ENCODE data around the gene GADD45GIP1. TPM values are rescaled to one million over a fixed set of nuclear protein-coding genes. Genes with fewer than 3 reads are reported as not detected.

Gene GADD45GIP1
- total RNA-seq, 2 experiments from 2014 or later: 31.1 to 36.3 TPM

- H3K27ac Mint-ChIP-seq: peak overlapping the region; percentile 70
- DNase-seq (no peak), ATAC-seq (no peak)
- intact Hi-C loops (cut with DNase I, micrococcal nuclease): loop anchor here (5.0 to 10.0 kb wide), 3 partner anchors 226 to 1567 kb away; partner anchors contain the start of genes DNAJB1 (in 1 of the 2), TNPO2 (in 1 of the 2), ZNF490 (in 1 of the 2) and ZNF791 (in 1 of the 2)
- H3K4me1 Mint-ChIP-seq: peaks cover 41% of the 10 kb centered on the region
- peak overlapping the region; percentile 88 for H3K4me3 Mint-ChIP-seq
- CTCF ChIA-PET: interaction anchor here (0.6 to 1.1 kb wide), 2 partner anchors 17 to 103 kb away, joined by 4 to 5 read pairs; no protein-coding TSS in a partner anchor
- POLR2A ChIA-PET: interaction anchor here (0.5 kb wide), 1 partner anchor 17 kb away, joined by 3 read pairs; no protein-coding TSS in a partner anchor
- no peaks in the 10 kb centered on the region for H3K27me3 Mint-ChIP-seq
- H3K9me3 Mint-ChIP-seq (ENCODE audit: low read depth): no peaks in the 10 kb centered on the region
- H3K36me3 Mint-ChIP-seq (ENCODE audit: low read depth): peaks cover 80% of the 10 kb centered on the region
Observed at GRCh38 chr19:12947702-12948611, 9.1 kb downstream of the GADD45GIP1 start.

GRCh38 chr19:12946731-12947496 is 10.1 kb downstream of the GADD45GIP1 start:
- Mint-ChIP-seq H3K4me1 (peaks cover 48% of the 10 kb centered on the region), H3K36me3 (ENCODE audit: low read depth) (peaks cover 84% of the 10 kb centered on the region)
- no peak for ATAC-seq

GRCh38 chr19:12946092-12946721 is 10.8 kb downstream of the GADD45GIP1 start:
- H3K4me1 Mint-ChIP-seq: peaks cover 50% of the 10 kb centered on the region
- ATAC-seq (peak; percentile 58), DNase-seq (peak; percentile 73)
- peak overlapping the region; percentile 93 for H3K27ac Mint-ChIP-seq
- peaks cover 85% of the 10 kb centered on the region for H3K36me3 Mint-ChIP-seq (ENCODE audit: low read depth)
- ChIA-PET CTCF (interaction anchor here (0.6 kb wide), 2 partner anchors 18 to 1464 kb away, joined by 4 read pairs; no protein-coding TSS in a partner anchor), POLR2A (interaction anchor here (0.6 to 1.1 kb wide), 3 partner anchors 8 to 213 kb away, joined by 3 read pairs; no protein-coding TSS in a partner anchor)
- H3K27me3 Mint-ChIP-seq: no peaks in the 10 kb centered on the region
- intact Hi-C loops (cut with DNase I, micrococcal nuclease): loop anchor here (1.0 to 10.0 kb wide), 4 partner anchors 61 to 1569 kb away; partner anchors contain the start of genes DNAJB1 (in 1 of the 2), TNPO2 (in 1 of the 2), ZNF490 (in 1 of the 2) and ZNF791 (in 1 of the 2)
- H3K4me3 Mint-ChIP-seq: peak overlapping the region; percentile 88
- no peaks in the 10 kb centered on the region for H3K9me3 Mint-ChIP-seq (ENCODE audit: low read depth)

More at GRCh38 chr19:12946731-12947496, 10.1 kb downstream of the GADD45GIP1 start:
- peak overlapping the region; percentile 88 for H3K4me3 Mint-ChIP-seq
- POLR2A ChIA-PET: interaction anchor here (0.6 to 1.1 kb wide), 2 partner anchors 8 to 27 kb away, joined by 3 read pairs; no protein-coding TSS in a partner anchor
- H3K27me3 Mint-ChIP-seq: no peaks in the 10 kb centered on the region
- DNase-seq: no peak
- peak overlapping the region; percentile 93 for H3K27ac Mint-ChIP-seq
- CTCF ChIA-PET: interaction anchor here (0.6 to 1.1 kb wide), 2 partner anchors 18 to 102 kb away, joined by 4 to 5 read pairs; no protein-coding TSS in a partner anchor
- intact Hi-C loops (cut with DNase I, micrococcal nuclease): loop anchor here (1.0 to 10.0 kb wide), 4 partner anchors 62 to 1568 kb away; partner anchors contain the start of genes DNAJB1 (in 1 of the 2), TNPO2 (in 1 of the 2), ZNF490 (in 1 of the 2) and ZNF791 (in 1 of the 2)
- H3K9me3 Mint-ChIP-seq (ENCODE audit: low read depth): no peaks in the 10 kb centered on the region

GRCh38 chr19:12945479-12946091 is 11.4 kb downstream of the GADD45GIP1 start, which contains the start of gene RAD23A:
RAD23A (plus strand) TSS chr19:12945862; CDS start chr19:12945949, 87 bp downstream.
- Mint-ChIP-seq H3K4me3 (peak within 1 kb of the TSS; percentile 88), H3K27me3 (no peaks in the 10 kb centered on the region), H3K27ac (peak within 1 kb of the TSS; percentile 97), H3K9me3 (ENCODE audit: low read depth) (no peaks in the 10 kb centered on the region), H3K36me3 (ENCODE audit: low read depth) (peaks cover 84% of the 10 kb centered on the region), H3K4me1 (peaks cover 55% of the 10 kb centered on the region)
- ChIA-PET CTCF (interaction anchor here (0.6 kb wide), 2 partner anchors 19 to 1463 kb away, joined by 4 read pairs; no protein-coding TSS in a partner anchor), POLR2A (interaction anchor here (0.7 kb wide), 1 partner anchor 212 kb away, joined by 3 read pairs; no protein-coding TSS in a partner anchor)
- ATAC-seq: peak; percentile 81
- DNase-seq: peak; percentile 100
- intact Hi-C loops (cut with DNase I, micrococcal nuclease): loop anchor here (1.0 to 10.0 kb wide), 9 partner anchors 12 to 1569 kb away; partner anchors contain the start of genes DNAJB1 (in 1 of the 2), FARSA (in 1 of the 2), JUNB (in 1 of the 2) and SYCE2 (in 1 of the 2)

- Mint-ChIP-seq H3K4me1 (peaks cover 69% of the 10 kb centered on the region), H3K36me3 (ENCODE audit: low read depth) (peaks cover 87% of the 10 kb centered on the region), H3K27me3 (no peaks in the 10 kb centered on the region), H3K9me3 (ENCODE audit: low read depth) (no peaks in the 10 kb centered on the region), H3K4me3 (peak overlapping the region; percentile 88), H3K27ac (peak overlapping the region; percentile 97)
- ChIA-PET CTCF (no interaction called here), POLR2A (no interaction called here)
- ATAC-seq (no peak), DNase-seq (no peak)
- intact Hi-C loops (cut with DNase I, micrococcal nuclease): loop anchor here in 1 of 2 experiments (2.0 to 10.0 kb wide), 2 partner anchors 153 to 1571 kb away; partner anchors contain the start of genes DNAJB1 and JUNB
Observed at GRCh38 chr19:12944104-12944674, 12.8 kb downstream of the GADD45GIP1 start.

- intact Hi-C loops (cut with DNase I, micrococcal nuclease): loop anchor here in 1 of 2 experiments (2.0 to 10.0 kb wide), 2 partner anchors 153 to 1571 kb away; partner anchors contain the start of genes DNAJB1 and JUNB
Observed at GRCh38 chr19:12943437-12944044, 13.5 kb downstream of the GADD45GIP1 start.

GRCh38 chr19:12940897-12941296 is 16.1 kb downstream of the GADD45GIP1 start:
- H3K27me3 Mint-ChIP-seq: no peaks in the 10 kb centered on the region
- intact Hi-C loops (cut with DNase I, micrococcal nuclease): loop anchor here in 1 of 2 experiments (10.0 kb wide), 1 partner anchor 1574 kb away; the partner anchor contains the start of gene DNAJB1
- peaks cover 72% of the 10 kb centered on the region for H3K4me1 Mint-ChIP-seq
- no peaks in the 10 kb centered on the region for H3K9me3 Mint-ChIP-seq (ENCODE audit: low read depth)
- DNase-seq (no peak), ATAC-seq (no peak)
- peaks cover 70% of the 10 kb centered on the region for H3K36me3 Mint-ChIP-seq (ENCODE audit: low read depth)
- H3K27ac Mint-ChIP-seq: peak overlapping the region; percentile 96
- ChIA-PET POLR2A (interaction anchor here (0.6 kb wide), 2 partner anchors 42 to 123 kb away, joined by 3 read pairs; no protein-coding TSS in a partner anchor), CTCF (no interaction called here)
- H3K4me3 Mint-ChIP-seq: peak overlapping the region; percentile 51

More at GRCh38 chr19:12943437-12944044, 13.5 kb downstream of the GADD45GIP1 start:
- CTCF ChIA-PET: no interaction called here
- Mint-ChIP-seq H3K36me3 (ENCODE audit: low read depth) (peaks cover 88% of the 10 kb centered on the region), H3K4me1 (peaks cover 69% of the 10 kb centered on the region), H3K9me3 (ENCODE audit: low read depth) (no peaks in the 10 kb centered on the region), H3K27ac (peak overlapping the region; percentile 67), H3K4me3 (peak overlapping the region; percentile 10), H3K27me3 (no peaks in the 10 kb centered on the region)
- POLR2A ChIA-PET: no interaction called here
- ATAC-seq (no peak), DNase-seq (no peak)

- DNase-seq (no peak), ATAC-seq (no peak)
- Mint-ChIP-seq H3K4me3 (peak overlapping the region; percentile 99), H3K9me3 (ENCODE audit: low read depth) (no peaks in the 10 kb centered on the region), H3K27me3 (no peaks in the 10 kb centered on the region), H3K27ac (peak overlapping the region; percentile 96), H3K36me3 (ENCODE audit: low read depth) (peaks cover 62% of the 10 kb centered on the region), H3K4me1 (peaks cover 66% of the 10 kb centered on the region)
- CTCF ChIA-PET: interaction anchor here (0.6 to 2.8 kb wide), 2 partner anchors 25 to 74 kb away, joined by 3 to 13 read pairs; no protein-coding TSS in a partner anchor
- intact Hi-C loops (cut with DNase I, micrococcal nuclease): loop anchor here (2.0 to 10.0 kb wide), 8 partner anchors 17 to 1575 kb away; partner anchors contain the start of genes DNAJB1 (in 1 of the 2), GADD45GIP1 (in 1 of the 2), IER2 (in 1 of the 2) and JUNB (in 1 of the 2)
- POLR2A ChIA-PET: no interaction called here
Observed at GRCh38 chr19:12939975-12940423, 17.0 kb downstream of the GADD45GIP1 start.

Measured in activated CD4-positive, alpha-beta T cell treated with anti-CD3 and anti-CD28 coated beads for 36 hours (primary cell).